ENCODE measurements around the gene IQCM. TPM values are rescaled to one million over a fixed set of nuclear protein-coding genes. Genes with fewer than 3 reads are reported as not detected.

IQCM gene
- total RNA-seq, 1 experiment from 2014 or later, result not detected

DNA sequence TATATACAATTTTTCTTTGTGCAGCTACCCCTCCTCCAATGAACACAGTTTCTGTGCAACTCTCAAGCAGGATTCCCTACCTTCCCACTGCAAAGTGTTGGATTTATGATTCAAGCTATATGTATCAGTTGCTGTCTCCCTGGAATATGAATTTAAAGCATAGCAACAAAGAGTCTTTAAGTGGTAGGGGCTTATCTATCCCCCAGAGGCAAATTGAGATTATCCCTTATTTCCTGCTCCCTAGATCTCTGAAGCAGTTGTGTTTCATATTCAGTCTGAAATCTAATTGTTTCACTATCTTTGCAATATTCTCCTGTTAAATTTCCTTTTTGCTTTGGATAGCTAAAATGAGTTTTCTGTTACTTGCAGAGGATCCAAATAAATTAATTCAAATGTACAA, 263.0 kb downstream of the IQCM start:
- no TSS peak for BruUV-seq (replicated peaks)
- DNase-seq (ENCODE audit: low read depth, low spot score) (no peak), ATAC-seq (no peak)
- in situ Hi-C loops (cut with HindIII; ENCODE audit: low pct_unique_long_range_greater_than_20kb, low sequenced_read_pairs), result no loop called here
- no peak overlapping the region for H3K4me3 ChIP-seq (ENCODE audit: low read depth in 2 of 2, low read length in 2 of 2)
- H3K36me3 ChIP-seq (ENCODE audit: control insufficient read depth, insufficient read depth, low read length), result no peaks in the 10 kb centered on the region
- CTCF ChIA-PET, result no interaction called here
- POLR2A ChIA-PET, result no interaction called here
- no peak overlapping the region for H3K27ac ChIP-seq (ENCODE audit: low read length)
- no peaks in the 10 kb centered on the region for H3K9me3 ChIP-seq (ENCODE audit: control insufficient read depth, insufficient read depth, low read depth, low read length)
- intact Hi-C loops (cut with micrococcal nuclease; ENCODE audit: unreplicated experiment), result no loop called here
- H3K27me3 ChIP-seq (ENCODE audit: control insufficient read depth, insufficient read depth, low read length), result no peaks in the 10 kb centered on the region
- H3K4me1 ChIP-seq (ENCODE audit: control insufficient read depth, insufficient read depth, low read length), result no peaks in the 10 kb centered on the region
- TF ChIP-seq SIN3A (IDR thresholded peaks at IDR 0.05; ENCODE audit: borderline replicate concordance, insufficient read depth, low read depth, low read length) (no peak), POLR2AphosphoS5 (IDR thresholded peaks at IDR 0.05; ENCODE audit: low read depth, low read length) (no peak), TCF7L2 (IDR thresholded peaks at IDR 0.05; ENCODE audit: low read depth, low read length) (no peak)
- TF ChIP-seq, protein P1, sequence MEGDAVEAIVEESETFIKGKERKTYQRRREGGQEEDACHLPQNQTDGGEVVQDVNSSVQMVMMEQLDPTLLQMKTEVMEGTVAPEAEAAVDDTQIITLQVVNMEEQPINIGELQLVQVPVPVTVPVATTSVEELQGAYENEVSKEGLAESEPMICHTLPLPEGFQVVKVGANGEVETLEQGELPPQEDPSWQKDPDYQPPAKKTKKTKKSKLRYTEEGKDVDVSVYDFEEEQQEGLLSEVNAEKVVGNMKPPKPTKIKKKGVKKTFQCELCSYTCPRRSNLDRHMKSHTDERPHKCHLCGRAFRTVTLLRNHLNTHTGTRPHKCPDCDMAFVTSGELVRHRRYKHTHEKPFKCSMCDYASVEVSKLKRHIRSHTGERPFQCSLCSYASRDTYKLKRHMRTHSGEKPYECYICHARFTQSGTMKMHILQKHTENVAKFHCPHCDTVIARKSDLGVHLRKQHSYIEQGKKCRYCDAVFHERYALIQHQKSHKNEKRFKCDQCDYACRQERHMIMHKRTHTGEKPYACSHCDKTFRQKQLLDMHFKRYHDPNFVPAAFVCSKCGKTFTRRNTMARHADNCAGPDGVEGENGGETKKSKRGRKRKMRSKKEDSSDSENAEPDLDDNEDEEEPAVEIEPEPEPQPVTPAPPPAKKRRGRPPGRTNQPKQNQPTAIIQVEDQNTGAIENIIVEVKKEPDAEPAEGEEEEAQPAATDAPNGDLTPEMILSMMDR (IDR thresholded peaks at IDR 0.05), result no peak
- TF ChIP-seq, protein P2, sequence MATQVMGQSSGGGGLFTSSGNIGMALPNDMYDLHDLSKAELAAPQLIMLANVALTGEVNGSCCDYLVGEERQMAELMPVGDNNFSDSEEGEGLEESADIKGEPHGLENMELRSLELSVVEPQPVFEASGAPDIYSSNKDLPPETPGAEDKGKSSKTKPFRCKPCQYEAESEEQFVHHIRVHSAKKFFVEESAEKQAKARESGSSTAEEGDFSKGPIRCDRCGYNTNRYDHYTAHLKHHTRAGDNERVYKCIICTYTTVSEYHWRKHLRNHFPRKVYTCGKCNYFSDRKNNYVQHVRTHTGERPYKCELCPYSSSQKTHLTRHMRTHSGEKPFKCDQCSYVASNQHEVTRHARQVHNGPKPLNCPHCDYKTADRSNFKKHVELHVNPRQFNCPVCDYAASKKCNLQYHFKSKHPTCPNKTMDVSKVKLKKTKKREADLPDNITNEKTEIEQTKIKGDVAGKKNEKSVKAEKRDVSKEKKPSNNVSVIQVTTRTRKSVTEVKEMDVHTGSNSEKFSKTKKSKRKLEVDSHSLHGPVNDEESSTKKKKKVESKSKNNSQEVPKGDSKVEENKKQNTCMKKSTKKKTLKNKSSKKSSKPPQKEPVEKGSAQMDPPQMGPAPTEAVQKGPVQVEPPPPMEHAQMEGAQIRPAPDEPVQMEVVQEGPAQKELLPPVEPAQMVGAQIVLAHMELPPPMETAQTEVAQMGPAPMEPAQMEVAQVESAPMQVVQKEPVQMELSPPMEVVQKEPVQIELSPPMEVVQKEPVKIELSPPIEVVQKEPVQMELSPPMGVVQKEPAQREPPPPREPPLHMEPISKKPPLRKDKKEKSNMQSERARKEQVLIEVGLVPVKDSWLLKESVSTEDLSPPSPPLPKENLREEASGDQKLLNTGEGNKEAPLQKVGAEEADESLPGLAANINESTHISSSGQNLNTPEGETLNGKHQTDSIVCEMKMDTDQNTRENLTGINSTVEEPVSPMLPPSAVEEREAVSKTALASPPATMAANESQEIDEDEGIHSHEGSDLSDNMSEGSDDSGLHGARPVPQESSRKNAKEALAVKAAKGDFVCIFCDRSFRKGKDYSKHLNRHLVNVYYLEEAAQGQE (IDR thresholded peaks at IDR 0.05; ENCODE audit: insufficient read depth in 1 of 2, low read depth in 2 of 2, low read length in 1 of 2), result no peak

DNA sequence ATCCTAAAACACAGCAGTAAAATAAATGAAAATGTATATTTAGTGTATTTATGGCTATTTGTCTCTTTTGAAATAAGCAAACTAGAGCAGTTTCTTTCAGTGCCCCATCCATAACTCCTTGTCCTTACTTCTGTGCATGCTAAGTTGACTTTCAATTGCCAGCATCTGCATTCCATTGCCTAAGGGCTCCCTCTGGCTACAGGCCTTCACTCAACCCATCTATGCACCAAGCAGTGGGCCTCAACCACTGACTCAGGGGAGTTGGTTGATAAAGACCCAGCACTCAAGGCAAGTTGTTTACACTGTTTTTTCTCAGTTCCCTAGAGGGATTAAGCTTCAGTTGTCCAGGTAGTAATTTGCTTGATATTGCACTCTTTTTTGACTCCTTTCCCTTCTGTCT, 265.7 kb downstream of the IQCM start:
- TF ChIP-seq POLR2AphosphoS5 (IDR thresholded peaks at IDR 0.05; ENCODE audit: low read depth, low read length) (no peak), SIN3A (IDR thresholded peaks at IDR 0.05; ENCODE audit: borderline replicate concordance, insufficient read depth, low read depth, low read length) (no peak), TCF7L2 (IDR thresholded peaks at IDR 0.05; ENCODE audit: low read depth, low read length) (no peak)
- TF ChIP-seq, protein P1 (IDR thresholded peaks at IDR 0.05), result no peak
- TF ChIP-seq, protein P2 (IDR thresholded peaks at IDR 0.05; ENCODE audit: insufficient read depth in 1 of 2, low read depth in 2 of 2, low read length in 1 of 2), result no peak
- POLR2A ChIA-PET, result no interaction called here
- DNase-seq (ENCODE audit: low read depth, low spot score) (no peak), ATAC-seq (no peak)
- Histone ChIP-seq H3K27ac (ENCODE audit: low read length) (no peak overlapping the region), H3K36me3 (ENCODE audit: control insufficient read depth, insufficient read depth, low read length) (no peaks in the 10 kb centered on the region), H3K9me3 (ENCODE audit: control insufficient read depth, insufficient read depth, low read depth, low read length) (no peaks in the 10 kb centered on the region), H3K27me3 (ENCODE audit: control insufficient read depth, insufficient read depth, low read length) (no peaks in the 10 kb centered on the region), H3K4me1 (ENCODE audit: control insufficient read depth, insufficient read depth, low read length) (no peaks in the 10 kb centered on the region), H3K4me3 (ENCODE audit: low read depth in 2 of 2, low read length in 2 of 2) (no peak overlapping the region)
- intact Hi-C loops (cut with micrococcal nuclease; ENCODE audit: unreplicated experiment), result no loop called here
- in situ Hi-C loops (cut with HindIII; ENCODE audit: low pct_unique_long_range_greater_than_20kb, low sequenced_read_pairs), result no loop called here
- CTCF ChIA-PET, result no interaction called here
- BruUV-seq (replicated peaks), result no TSS peak
